ENCODE measurements around the gene PASD1. TPM values are rescaled to one million over a fixed set of nuclear protein-coding genes. Genes with fewer than 3 reads are reported as not detected.

PASD1 gene
- not detected in 2 replicates for total RNA-seq (2021)
- percentile 2 among the genes with signal in this experiment for Bru-seq, nascent RNA
- BruChase-seq, experiment 1, labeled RNA remaining after a 2-hour chase, result not detected
- BruChase-seq, experiment 2, labeled RNA remaining after a 6-hour chase, result not detected
- long read RNA-seq, result 0 reads

GRCh38 chrX:151563449-151563848 is at the start of gene PASD1:
Gene PASD1, plus strand, starts transcription at chrX:151563675. Its CDS starts 37,879 bp downstream, at chrX:151601554.
- no peaks in the 10 kb centered on the region for H3K4me1 ChIP-seq (replicated peaks; ENCODE audit: insufficient read depth)
- DNase-seq, result no peak
- H3K9me2 ChIP-seq (ENCODE audit: insufficient read depth), result no peaks in the 10 kb centered on the region
- peaks cover 45% of the 10 kb centered on the region for H3K79me2 ChIP-seq (ENCODE audit: low read depth)
- no TSS peak for BruUV-seq (replicated peaks)
- peaks cover 51% of the 10 kb centered on the region for H3K27me3 ChIP-seq (ENCODE audit: insufficient read depth, low read depth)
- no peaks in the 10 kb centered on the region for H4K20me1 ChIP-seq (ENCODE audit: insufficient read depth)
- no peaks in the 10 kb centered on the region for H3K36me3 ChIP-seq (ENCODE audit: low read depth)
- CTCF ChIA-PET, result no interaction called here
- H3K4me3 ChIP-seq, result peak within 1 kb of the TSS; percentile 51
- no peak for TF ChIP-seq CTCF (conservative IDR thresholded peaks at IDR 0.05)
- H3K27ac ChIP-seq, result peak within 1 kb of the TSS; percentile 24
- POLR2A ChIA-PET (ENCODE audit: unreplicated experiment), result no interaction called here
- H3F3A ChIP-seq (ENCODE audit: insufficient read depth, low read depth), result no peaks in the 10 kb centered on the region
- intact Hi-C loops (cut with micrococcal nuclease; ENCODE audit: unreplicated experiment), result no loop called here
- H3K9me3 ChIP-seq (ENCODE audit: insufficient read depth, low read depth), result no peaks in the 10 kb centered on the region
- peak within 1 kb of the TSS; percentile 71 for H2AFZ ChIP-seq
- peak within 1 kb of the TSS; percentile 55 for H3K4me2 ChIP-seq

- no peak overlapping the region for H3K4me3 ChIP-seq
- H2AFZ ChIP-seq, result no peak overlapping the region
- TF ChIP-seq EZH2 (IDR thresholded peaks at IDR 0.05; ENCODE audit: low read depth) (no peak), CTCF (conservative IDR thresholded peaks at IDR 0.05) (no peak)
- intact Hi-C loops (cut with micrococcal nuclease; ENCODE audit: unreplicated experiment), result no loop called here
- H3K4me1 ChIP-seq (replicated peaks; ENCODE audit: insufficient read depth), result no peaks in the 10 kb centered on the region
- no peaks in the 10 kb centered on the region for H3K36me3 ChIP-seq (ENCODE audit: low read depth)
- no peak overlapping the region for H3K27ac ChIP-seq
- H3K79me2 ChIP-seq (ENCODE audit: low read depth), result no peaks in the 10 kb centered on the region
- no peaks in the 10 kb centered on the region for H3F3A ChIP-seq (ENCODE audit: insufficient read depth, low read depth)
- no peaks in the 10 kb centered on the region for H3K9me3 ChIP-seq (ENCODE audit: insufficient read depth, low read depth)
- ChIA-PET POLR2A (ENCODE audit: unreplicated experiment) (no interaction called here), CTCF (no interaction called here)
- H4K20me1 ChIP-seq (ENCODE audit: insufficient read depth), result no peaks in the 10 kb centered on the region
- DNase-seq, result no peak
- H3K4me2 ChIP-seq, result no peak overlapping the region
- peaks cover 75% of the 10 kb centered on the region for H3K27me3 ChIP-seq (ENCODE audit: insufficient read depth, low read depth)
- no peaks in the 10 kb centered on the region for H3K9me2 ChIP-seq (ENCODE audit: insufficient read depth)
- BruUV-seq (replicated peaks), result no TSS peak
Observed at GRCh38 chrX:151515237-151515636, 48.2 kb upstream of the PASD1 start.

- H2AFZ ChIP-seq, result no peak overlapping the region
- no peaks in the 10 kb centered on the region for H3K79me2 ChIP-seq (ENCODE audit: low read depth)
- no peaks in the 10 kb centered on the region for H4K20me1 ChIP-seq (ENCODE audit: insufficient read depth)
- H3K27ac ChIP-seq, result no peak overlapping the region
- H3K4me1 ChIP-seq (replicated peaks; ENCODE audit: insufficient read depth), result no peaks in the 10 kb centered on the region
- intact Hi-C loops (cut with micrococcal nuclease; ENCODE audit: unreplicated experiment), result no loop called here
- no TSS peak for BruUV-seq (replicated peaks)
- CTCF ChIA-PET, result no interaction called here
- no peaks in the 10 kb centered on the region for H3F3A ChIP-seq (ENCODE audit: insufficient read depth, low read depth)
- H3K36me3 ChIP-seq (ENCODE audit: low read depth), result no peaks in the 10 kb centered on the region
- H3K4me3 ChIP-seq, result no peak overlapping the region
- H3K4me2 ChIP-seq, result no peak overlapping the region
- POLR2A ChIA-PET (ENCODE audit: unreplicated experiment), result no interaction called here
- TF ChIP-seq EZH2 (IDR thresholded peaks at IDR 0.05; ENCODE audit: low read depth) (no peak), CTCF (conservative IDR thresholded peaks at IDR 0.05) (no peak)
- no peaks in the 10 kb centered on the region for H3K9me3 ChIP-seq (ENCODE audit: insufficient read depth, low read depth)
- DNase-seq, result no peak
- H3K9me2 ChIP-seq (ENCODE audit: insufficient read depth), result no peaks in the 10 kb centered on the region
- peaks cover 73% of the 10 kb centered on the region for H3K27me3 ChIP-seq (ENCODE audit: insufficient read depth, low read depth)
Observed at GRCh38 chrX:151516538-151517187, 46.8 kb upstream of the PASD1 start.

Data from PC-9 (cell line).